K562 (cell line): ENCODE measurements around the gene CEP20.

Experiments
- ATF1 ChIP-seq, 2 experiments: fragments of 450-650 bp in 1 of 2; IDR thresholded peaks; 2 replicates each; pipeline ENCODE4 v1.6.1; 2016; ENCODE audit warnings: missing compliant biosample characterization in 1 of 2, missing genetic modification characterization in 1 of 2
- BDP1 ChIP-seq: IDR thresholded peaks from 3 replicates; pipeline ENCODE4 v1.6.1; 2011; ENCODE audit not compliant: insufficient read length, insufficient read depth
- CTCF ChIP-seq, 3 experiments: IDR thresholded peaks in 2 of 3; conservative IDR thresholded peaks in 1 of 3; 2 replicates each; pipeline ENCODE4 v1.5.1; 2011 to 2012; ENCODE audit warnings: low read length in 3 of 3, mild to moderate bottlenecking in 3 of 3, control low read depth in 2 of 3, improper control_type of control experiment in 1 of 3, inconsistent platforms in 1 of 3, low read depth in 1 of 3, mixed read lengths in 1 of 3, moderate library complexity in 1 of 3; ENCODE audit not compliant: insufficient read depth in 2 of 3
- IRF1 ChIP-seq: sonication (generic); formaldehyde crosslinking; IDR thresholded peaks from 2 replicates; pipeline ENCODE4 v1.8.0; 2022; ENCODE audit warnings: missing genetic modification reagents, mild to moderate bottlenecking, borderline replicate concordance
- KLF13 ChIP-seq: fragments of 450-650 bp; IDR thresholded peaks from 2 replicates; pipeline ENCODE4 v1.6.1; 2016; ENCODE audit warnings: missing genetic modification characterization, low read depth, mild to moderate bottlenecking, missing compliant biosample characterization, moderate library complexity, borderline replicate concordance
- NBN ChIP-seq: fragments of 450-650 bp; IDR thresholded peaks from 2 replicates; pipeline ENCODE4 v1.6.1; 2016; ENCODE audit warnings: low read depth, mild to moderate bottlenecking
- SP1 ChIP-seq: sonication (generic); formaldehyde crosslinking; IDR thresholded peaks from 2 replicates; pipeline ENCODE4 v1.8.1; 2022; ENCODE audit warnings: mild to moderate bottlenecking, missing genetic modification reagents
- TAF9B ChIP-seq: fragments of 450-650 bp; IDR thresholded peaks from 2 replicates; pipeline ENCODE4 v1.6.1; 2018; ENCODE audit warnings: mild to moderate bottlenecking; ENCODE audit not compliant: partially characterized antibody

- TF ChIP-seq NBN (no peak), ATF1 (CRISPR knock-in tag; IDR thresholded peaks at IDR 0.05) (no peak), ATF1 (tag; IDR thresholded peaks at IDR 0.05) (no peak), CTCF (IDR thresholded peaks at IDR 0.05 in 2 of 3, conservative IDR thresholded peaks at IDR 0.05 in 1 of 3; ENCODE audit: insufficient read depth in 2 of 3, low read depth in 1 of 3, low read length in 3 of 3) (no peak), KLF13 (tag) (no peak), TAF9B (no peak), BDP1 (no peak), IRF1 (CRISPR knock-in tag) (no peak), SP1 (CRISPR knock-in tag) (no peak)
Observed at GRCh38 chr16:15916323-15916722, 27.9 kb upstream of the CEP20 start.
